AG09309 (cell line): Measurements from ENCODE around the gene CELF4.

ENCODE experiments used
- DNase-seq: peaks from one replicate; pipeline ENCODE4 v3.0.0-alpha.2; 2010; ENCODE audit warnings: low read depth
- H3K4me3 ChIP-seq: 2 replicates; pipeline ENCODE4 v1.5.1; 2011; ENCODE audit warnings: mild to moderate bottlenecking, low read depth, low read length, moderate library complexity; ENCODE audit not compliant: control insufficient read depth
- CTCF ChIP-seq: IDR thresholded peaks from 2 replicates; pipeline ENCODE4 v1.5.1; 2011; ENCODE audit warnings: mild to moderate bottlenecking, low read depth, low read length, inconsistent platforms; ENCODE audit not compliant: insufficient read depth, control insufficient read depth; ENCODE audit errors: missing control alignments

CELF4 gene

GRCh38 chr18:37435150-37435867, 130.3 kb downstream of the CELF4 start:
- TF ChIP-seq CTCF, result no peak
- no peak for DNase-seq
- no peak overlapping the region for H3K4me3 ChIP-seq

- no peak for TF ChIP-seq CTCF
- DNase-seq, result no peak
- no peak overlapping the region for H3K4me3 ChIP-seq
Measured at GRCh38 chr18:37434161-37434860, 131.3 kb downstream of the CELF4 start.

- no peak overlapping the region for H3K4me3 ChIP-seq
- TF ChIP-seq CTCF, result no peak
- no peak for DNase-seq
Measured at GRCh38 chr18:37432436-37433195, 133.0 kb downstream of the CELF4 start.

- no peak for TF ChIP-seq CTCF
- no peak for DNase-seq
- H3K4me3 ChIP-seq, result no peak overlapping the region
Measured at GRCh38 chr18:37430357-37431076, 135.1 kb downstream of the CELF4 start.

- no peak overlapping the region for H3K4me3 ChIP-seq
- DNase-seq, result no peak
- TF ChIP-seq CTCF, result no peak
Measured at GRCh38 chr18:37429791-37430190, 135.8 kb downstream of the CELF4 start.

- no peak for DNase-seq
- no peak overlapping the region for H3K4me3 ChIP-seq
- no peak for TF ChIP-seq CTCF
Measured at GRCh38 chr18:37428288-37428974, 137.2 kb downstream of the CELF4 start.
